ENCODE data around the gene C9orf72. TPM values are rescaled to one million over a fixed set of nuclear protein-coding genes. Genes with fewer than 3 reads are reported as not detected.

The C9orf72 gene
- total and polyA plus RNA-seq, 12 donors = 6.2 to 39.9 (median 16.1) TPM

DNA sequence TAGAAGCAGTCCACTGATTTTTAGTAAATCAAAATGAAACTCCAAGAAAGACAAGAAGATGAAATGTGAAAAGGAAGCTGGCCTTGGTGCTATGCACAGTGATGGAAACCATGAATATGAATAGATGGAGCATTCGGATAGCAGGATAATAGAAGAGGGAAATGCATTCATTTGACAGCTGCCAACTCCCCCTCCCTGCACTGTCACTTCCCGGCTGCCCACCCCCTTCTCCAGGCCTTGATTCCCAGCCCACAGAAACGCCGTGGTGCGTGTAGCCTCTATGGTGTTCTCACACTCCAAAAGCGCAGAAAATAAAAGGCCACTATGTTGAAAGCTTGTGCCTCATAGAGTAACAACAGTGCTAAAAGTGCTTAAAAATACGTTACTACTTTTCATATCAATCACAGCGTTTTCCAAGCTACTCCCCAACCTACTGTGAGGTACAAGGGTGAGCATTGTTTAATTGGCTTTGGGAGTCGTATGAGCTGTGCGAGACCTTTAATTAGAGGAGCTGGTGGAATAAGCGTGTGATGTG, 75.3 kb downstream of the C9orf72 start:
- Histone ChIP-seq H3K9me3 (replicated peaks in 1 of 3) (no peaks in the 10 kb centered on the region), H3K27ac (no peak overlapping the region), H3K27me3 (no peaks in the 10 kb centered on the region), H3K36me3 (replicated peaks in 1 of 2) (no peaks in the 10 kb centered on the region), H3K4me3 (no peak overlapping the region), H3K4me1 (replicated peaks in 1 of 2) (peaks cover 0 to 12% of the 10 kb centered on the region in 2 donors)
- no peak for DNase-seq
- WGBS, 4 donors = 81 to 89% (median 83%) methylated on average over 11 of the region's 11 CpGs
- intact Hi-C loops (cut with DNase I) = no loop called here
- no peak for TF ChIP-seq POLR2A (IDR thresholded peaks at IDR 0.05)
- TF ChIP-seq, protein P1, sequence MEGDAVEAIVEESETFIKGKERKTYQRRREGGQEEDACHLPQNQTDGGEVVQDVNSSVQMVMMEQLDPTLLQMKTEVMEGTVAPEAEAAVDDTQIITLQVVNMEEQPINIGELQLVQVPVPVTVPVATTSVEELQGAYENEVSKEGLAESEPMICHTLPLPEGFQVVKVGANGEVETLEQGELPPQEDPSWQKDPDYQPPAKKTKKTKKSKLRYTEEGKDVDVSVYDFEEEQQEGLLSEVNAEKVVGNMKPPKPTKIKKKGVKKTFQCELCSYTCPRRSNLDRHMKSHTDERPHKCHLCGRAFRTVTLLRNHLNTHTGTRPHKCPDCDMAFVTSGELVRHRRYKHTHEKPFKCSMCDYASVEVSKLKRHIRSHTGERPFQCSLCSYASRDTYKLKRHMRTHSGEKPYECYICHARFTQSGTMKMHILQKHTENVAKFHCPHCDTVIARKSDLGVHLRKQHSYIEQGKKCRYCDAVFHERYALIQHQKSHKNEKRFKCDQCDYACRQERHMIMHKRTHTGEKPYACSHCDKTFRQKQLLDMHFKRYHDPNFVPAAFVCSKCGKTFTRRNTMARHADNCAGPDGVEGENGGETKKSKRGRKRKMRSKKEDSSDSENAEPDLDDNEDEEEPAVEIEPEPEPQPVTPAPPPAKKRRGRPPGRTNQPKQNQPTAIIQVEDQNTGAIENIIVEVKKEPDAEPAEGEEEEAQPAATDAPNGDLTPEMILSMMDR (IDR thresholded peaks at IDR 0.05) = no peak

Other genes with a start within 250 kb of the C9orf72 start
- gene IFNK, start 49.2 kb downstream of the C9orf72 start, total RNA-seq = not detected
- not detected for gene IFNK, start 49.2 kb downstream of the C9orf72 start, polyA plus RNA-seq
- gene MOB3B, start 43.7 kb downstream of the C9orf72 start, total RNA-seq = 1 to 10 TPM; 1.4 to 7.0 (median 3.7) TPM
- 1 to 10 TPM; 1.3 to 9.0 (median 1.8) TPM for gene MOB3B, start 43.7 kb downstream of the C9orf72 start, polyA plus RNA-seq

Measured in adrenal gland (tissue), 12 donors.